ENCODE measurements around the gene OPRD1. TPM values are rescaled to one million over a fixed set of nuclear protein-coding genes. Genes with fewer than 3 reads are reported as not detected.
"Not testable (repeated sequence)": the region's sequence is repeated elsewhere in the genome, so short reads cannot be mapped to it uniquely, and the experiment has no call there.

The OPRD1 gene
- total RNA-seq, 2 experiments from 2014 or later, result not detected

- CTCF ChIA-PET (ENCODE audit: unreplicated experiment), result no interaction called here
- H3K9me2 ChIP-seq (ENCODE audit: insufficient read depth, low read length), result no peaks in the 10 kb centered on the region
- no peak for DNase-seq (ENCODE audit: low spot score)
- H3K36me3 ChIP-seq (ENCODE audit: insufficient read depth, low read length), result no peaks in the 10 kb centered on the region
- no peaks in the 10 kb centered on the region for H4K20me1 ChIP-seq (ENCODE audit: insufficient read depth, low read length)
- BruUV-seq (replicated peaks), result no TSS peak
- H3K79me2 ChIP-seq (ENCODE audit: insufficient read depth, low read depth, low read length), result no peaks in the 10 kb centered on the region
- H3K9me3 ChIP-seq (ENCODE audit: low read length), result no peaks in the 10 kb centered on the region
- peaks cover 2% of the 10 kb centered on the region for H3K4me1 ChIP-seq (ENCODE audit: insufficient read depth, low read length, poor library complexity, severe bottlenecking)
- no peak overlapping the region for H2AFZ ChIP-seq (ENCODE audit: low read length)
- H3K4me2 ChIP-seq (ENCODE audit: low read length), result no peak overlapping the region
- H3K4me3 ChIP-seq (ENCODE audit: low read depth, low read length, poor library complexity, severe bottlenecking), result no peak overlapping the region
- POLR2A ChIA-PET, result no interaction called here
- TF ChIP-seq EZH2phosphoT487 (IDR thresholded peaks at IDR 0.05; ENCODE audit: borderline replicate concordance, low read depth, low read length), result no peak
- 0 out of 2 replicates have a peak, but pooled peaks have one; percentile 22 for TF ChIP-seq CTCF (conservative IDR thresholded peaks at IDR 0.05; ENCODE audit: low read length)
- no peak overlapping the region for H3K27ac ChIP-seq (ENCODE audit: low read depth, low read length, poor library complexity, severe bottlenecking)
- intact Hi-C loops (cut with micrococcal nuclease; ENCODE audit: unreplicated experiment), result no loop called here
These were observed 29.1 kb downstream of the OPRD1 start for GRCh38 chr1:28840928-28841544.

GRCh38 chr1:28845786-28846543 lies 34.0 kb downstream of the OPRD1 start:
- H3K27ac ChIP-seq (ENCODE audit: low read depth, low read length, poor library complexity, severe bottlenecking), result no peak overlapping the region
- peaks cover 3% of the 10 kb centered on the region for H3K4me1 ChIP-seq (ENCODE audit: insufficient read depth, low read length, poor library complexity, severe bottlenecking)
- H3K9me2 ChIP-seq (ENCODE audit: insufficient read depth, low read length), result no peaks in the 10 kb centered on the region
- no peaks in the 10 kb centered on the region for H3K79me2 ChIP-seq (ENCODE audit: insufficient read depth, low read depth, low read length)
- H3K4me2 ChIP-seq (ENCODE audit: low read length), result no peak overlapping the region
- ChIA-PET CTCF (ENCODE audit: unreplicated experiment) (no interaction called here), POLR2A (interaction anchor here (1.5 kb wide), 1 partner anchor 336 kb away, joined by 4 read pairs; the partner anchor contains the start of gene SRSF4)
- peak overlapping the region; percentile 87 for H2AFZ ChIP-seq (ENCODE audit: low read length)
- intact Hi-C loops (cut with micrococcal nuclease; ENCODE audit: unreplicated experiment), result loop anchor here (1.0 kb wide), 1 partner anchor 61 kb away; no protein-coding TSS in a partner anchor
- no peaks in the 10 kb centered on the region for H4K20me1 ChIP-seq (ENCODE audit: insufficient read depth, low read length)
- peak; percentile 50 for DNase-seq (ENCODE audit: low spot score)
- H3K9me3 ChIP-seq (ENCODE audit: low read length), result no peaks in the 10 kb centered on the region
- H3K36me3 ChIP-seq (ENCODE audit: insufficient read depth, low read length), result no peaks in the 10 kb centered on the region
- no TSS peak for BruUV-seq (replicated peaks)
- H3K4me3 ChIP-seq (ENCODE audit: low read depth, low read length, poor library complexity, severe bottlenecking), result no peak overlapping the region
- TF ChIP-seq EZH2phosphoT487 (IDR thresholded peaks at IDR 0.05; ENCODE audit: borderline replicate concordance, low read depth, low read length) (no peak), CTCF (conservative IDR thresholded peaks at IDR 0.05; ENCODE audit: low read length) (peak; percentile 64)

- H3K27ac ChIP-seq (ENCODE audit: low read depth, low read length, poor library complexity, severe bottlenecking); H2AFZ ChIP-seq (ENCODE audit: low read length); BruUV-seq (replicated peaks); intact Hi-C loops (cut with micrococcal nuclease; ENCODE audit: unreplicated experiment); H3K36me3 ChIP-seq (ENCODE audit: insufficient read depth, low read length); H3K4me1 ChIP-seq (ENCODE audit: insufficient read depth, low read length, poor library complexity, severe bottlenecking); H3K9me2 ChIP-seq (ENCODE audit: insufficient read depth, low read length); H3K4me2 ChIP-seq (ENCODE audit: low read length); DNase-seq (ENCODE audit: low spot score); H4K20me1 ChIP-seq (ENCODE audit: insufficient read depth, low read length); H3K9me3 ChIP-seq (ENCODE audit: low read length); H3K4me3 ChIP-seq (ENCODE audit: low read depth, low read length, poor library complexity, severe bottlenecking); H3K79me2 ChIP-seq (ENCODE audit: insufficient read depth, low read depth, low read length); POLR2A ChIA-PET: not testable (repeated sequence)
- CTCF ChIA-PET (ENCODE audit: unreplicated experiment), result interaction anchor here (0.7 kb wide), 1 partner anchor 38 kb away, joined by 3 read pairs; no protein-coding TSS in a partner anchor
These were observed 35.2 kb downstream of the OPRD1 start for GRCh38 chr1:28847207-28847606.

Data from OCI-LY7 (cell line).